ENCODE measurements around the gene ZNF730.
"Not testable (repeated sequence)": the region's sequence is repeated elsewhere in the genome, so short reads cannot be mapped to it uniquely, and the experiment has no call there.

- TF ChIP-seq CTCF, POLR2A (IDR thresholded peaks at IDR 0.05): not testable (repeated sequence)
Measured at GRCh38 chr19:23168286-23168685, 51.5 kb downstream of the ZNF730 start.

Measured in lower leg skin (tissue), 3 donors.